SK-N-SH (cell line): ENCODE measurements around the gene UBE2Z.

Source experiments
- CTCF ChIP-seq: fragments of 200-600 bp; sonication (generic); IDR thresholded peaks from 2 replicates; pipeline ENCODE4 v1.6.1; 2017; ENCODE audit warnings: antibody characterized with exemption, mild to moderate bottlenecking, moderate library complexity
- EP300 ChIP-seq, 2 experiments: IDR thresholded peaks; 2 replicates each; pipeline versions ENCODE4 v1.4.0 to v1.6.1; 2012; ENCODE audit warnings: borderline replicate concordance in 1 of 2, low read depth in 1 of 2, low read length in 1 of 2
- EZH2phosphoT487 ChIP-seq: fragments of 200-600 bp; sonication (generic); IDR thresholded peaks from 2 replicates; pipeline ENCODE4 v1.6.1; 2017; ENCODE audit warnings: low read depth, mixed run types, mild to moderate bottlenecking, antibody characterized with exemption, moderate library complexity, borderline replicate concordance
- GABPA ChIP-seq: IDR thresholded peaks from 2 replicates; pipeline ENCODE4 v1.4.0; 2012; ENCODE audit warnings: low read depth, mild to moderate bottlenecking
- PBX3 ChIP-seq: IDR thresholded peaks from 2 replicates; pipeline ENCODE4; 2012
- POLR2AphosphoS5 ChIP-seq: IDR thresholded peaks from 2 replicates; pipeline ENCODE4 v1.6.1; 2012; ENCODE audit warnings: low read depth, low read length
- RAD21 ChIP-seq: IDR thresholded peaks from 2 replicates; pipeline ENCODE4 v1.6.1; 2012; ENCODE audit warnings: mild to moderate bottlenecking, low read length
- TCF12 ChIP-seq: IDR thresholded peaks from 2 replicates; pipeline ENCODE4 v1.4.0; 2012
- USF2 ChIP-seq: fragments of 150-350 bp; IDR thresholded peaks from 2 replicates; pipeline ENCODE4 v1.6.1; 2017; ENCODE audit warnings: antibody characterized with exemption, low read length, low read depth, borderline replicate concordance

GRCh38 chr17:48894886-48895285 lies 13.3 kb upstream of the UBE2Z start:
- TF ChIP-seq RAD21 (no peak), CTCF (no peak), EZH2phosphoT487 (no peak), PBX3 (no peak), USF2 (no peak), POLR2AphosphoS5 (no peak), GABPA (no peak), EP300 (IDR thresholded peaks at IDR 0.05; ENCODE audit: borderline replicate concordance in 1 of 2, low read depth in 1 of 2, low read length in 1 of 2) (no peak), TCF12 (no peak)
